ENCODE data around the gene CRB2.

Gene CRB2

GRCh38 chr9:123329329-123329955, 26.6 kb upstream of the CRB2 start:
- no peak for DNase-seq (ENCODE audit: low read depth)

- DNase-seq (ENCODE audit: low read depth), result no peak
Measured at GRCh38 chr9:123331346-123332060, 24.5 kb upstream of the CRB2 start.

- DNase-seq (ENCODE audit: low read depth), result peak; percentile 81
Measured at GRCh38 chr9:123333058-123333669, 22.8 kb upstream of the CRB2 start.

GRCh38 chr9:123334639-123335038, 21.4 kb upstream of the CRB2 start:
- DNase-seq (ENCODE audit: low read depth), result no peak

DNA sequence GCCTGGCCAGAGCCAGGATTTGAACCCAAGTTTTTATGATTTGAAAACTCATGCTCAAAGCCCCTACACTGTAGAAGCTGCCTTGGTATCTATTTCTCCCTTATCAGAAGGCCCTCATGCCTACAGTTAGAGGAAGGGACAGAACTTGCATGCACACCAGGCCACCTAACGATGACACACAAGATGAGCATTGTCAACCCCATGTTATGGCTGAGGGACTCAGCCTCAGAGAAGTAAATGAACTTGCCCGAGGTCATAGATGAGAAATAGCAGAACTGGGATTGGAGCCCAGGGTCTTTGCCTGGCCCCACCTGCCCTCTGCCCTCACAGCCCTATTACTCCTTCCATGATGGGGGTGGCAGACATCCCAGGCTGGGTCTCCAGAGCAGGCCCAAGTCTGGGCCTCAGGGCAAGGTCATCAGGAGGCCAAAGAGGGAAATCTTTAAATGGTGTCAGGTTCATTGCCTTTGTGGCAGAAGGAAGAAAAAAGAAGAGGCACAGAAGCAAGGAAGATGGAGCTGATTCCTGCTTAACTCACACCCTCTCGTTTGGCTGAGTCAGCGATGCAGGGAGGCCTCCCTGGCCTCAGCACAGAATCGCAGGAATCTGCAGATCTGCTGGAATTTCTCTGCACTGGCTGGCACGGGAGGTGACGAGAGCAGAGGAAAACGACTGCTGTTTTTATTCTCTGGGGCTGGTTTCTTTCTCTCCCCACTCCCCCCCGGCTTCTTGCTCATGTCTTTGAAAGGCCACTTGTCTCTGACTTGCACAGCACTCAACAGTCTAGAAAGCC, 20.6 kb upstream of the CRB2 start:
- peak; percentile 77 for DNase-seq (ENCODE audit: low read depth)

- no peak for DNase-seq (ENCODE audit: low read depth)
Measured at GRCh38 chr9:123335986-123336329, 20.0 kb upstream of the CRB2 start.

- no peak for DNase-seq (ENCODE audit: low read depth)
Measured at GRCh38 chr9:123336449-123336848, 19.5 kb upstream of the CRB2 start.

DNA sequence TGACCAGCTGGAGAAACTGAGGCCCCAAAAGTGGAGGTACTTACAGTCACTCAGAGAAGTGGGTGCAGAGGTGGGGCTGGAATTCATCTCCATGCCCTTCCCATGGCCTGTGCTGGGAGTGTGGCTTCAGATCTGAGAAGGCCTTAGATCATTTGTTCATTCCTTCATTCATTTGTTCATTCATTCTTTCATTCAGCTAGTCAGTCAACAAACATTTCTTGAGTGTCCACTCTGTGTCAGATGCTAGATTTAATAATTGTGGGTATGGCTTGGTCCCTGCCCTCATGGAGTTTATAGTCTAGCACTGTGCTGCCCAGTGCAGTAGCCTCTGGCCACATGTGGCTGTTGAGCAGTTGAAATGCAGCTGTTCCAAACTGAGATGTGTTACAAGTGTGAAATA, 19.0 kb upstream of the CRB2 start:
- DNase-seq (ENCODE audit: low read depth), result no peak

DNA sequence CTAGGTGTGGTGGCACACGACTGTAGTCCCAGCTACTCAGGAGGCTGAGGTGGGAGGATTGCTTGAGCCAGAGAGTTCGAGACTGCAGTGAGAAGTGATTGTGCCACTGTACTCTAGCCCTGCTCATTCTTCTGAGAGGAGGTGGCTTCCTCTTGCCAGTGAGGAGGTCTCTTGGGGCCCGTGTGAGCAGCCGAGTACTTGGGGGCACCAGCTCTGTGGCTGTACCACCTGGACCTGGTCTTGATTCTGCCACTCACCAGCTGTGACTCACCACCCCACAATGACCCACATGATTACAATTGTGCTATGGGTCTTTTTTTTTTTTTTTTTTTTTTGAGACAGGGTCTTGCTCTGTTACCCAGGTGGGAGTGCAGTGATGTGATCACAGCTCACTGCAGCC, 18.0 kb upstream of the CRB2 start:
- DNase-seq (ENCODE audit: low read depth), result no peak

- no peak for DNase-seq (ENCODE audit: low read depth)
Measured at GRCh38 chr9:123338710-123339665, 17.0 kb upstream of the CRB2 start.

GRCh38 chr9:123339666-123340510, 16.1 kb upstream of the CRB2 start:
- no peak for DNase-seq (ENCODE audit: low read depth)

DNA sequence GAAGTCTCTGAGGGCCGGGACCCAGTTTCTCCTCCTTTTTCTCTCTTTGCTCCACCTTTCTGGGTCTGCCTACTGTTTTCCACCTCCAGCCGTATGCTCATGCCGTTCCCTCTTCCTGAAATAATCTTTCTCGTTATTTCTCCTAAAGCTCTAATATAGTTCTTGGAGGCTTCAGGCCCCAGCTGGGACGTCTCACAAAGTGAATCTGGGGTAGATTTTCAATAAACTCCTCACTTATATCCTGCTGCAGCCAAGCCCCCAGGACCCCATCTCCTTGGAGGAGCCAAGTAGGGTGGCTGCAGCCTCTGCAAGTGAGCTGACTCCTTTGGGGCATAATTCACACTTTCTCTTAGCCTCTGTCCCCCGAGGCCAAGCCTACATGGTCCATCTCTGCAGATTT, 14.2 kb upstream of the CRB2 start:
- DNase-seq (ENCODE audit: low read depth), result no peak

DNA sequence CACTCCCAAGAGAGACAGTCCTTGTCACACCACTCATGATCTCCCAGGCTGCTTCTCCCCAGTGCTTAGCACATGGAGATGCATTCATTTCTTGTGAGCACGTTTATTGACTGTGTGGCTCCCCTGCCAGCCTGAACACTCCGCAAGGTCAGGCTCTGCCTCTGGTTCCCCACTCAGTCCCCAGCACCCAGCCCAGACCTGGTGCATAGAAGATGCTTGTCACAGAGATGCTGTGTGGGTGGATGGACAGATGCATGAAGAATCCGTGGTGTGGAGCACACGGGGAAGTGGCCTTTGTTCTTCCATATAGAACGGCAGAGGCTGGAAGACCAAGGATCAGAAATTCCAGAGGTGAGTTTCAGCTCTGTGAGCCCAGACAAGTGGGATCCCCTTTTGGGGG, 13.8 kb upstream of the CRB2 start:
- DNase-seq (ENCODE audit: low read depth), result no peak

DNA sequence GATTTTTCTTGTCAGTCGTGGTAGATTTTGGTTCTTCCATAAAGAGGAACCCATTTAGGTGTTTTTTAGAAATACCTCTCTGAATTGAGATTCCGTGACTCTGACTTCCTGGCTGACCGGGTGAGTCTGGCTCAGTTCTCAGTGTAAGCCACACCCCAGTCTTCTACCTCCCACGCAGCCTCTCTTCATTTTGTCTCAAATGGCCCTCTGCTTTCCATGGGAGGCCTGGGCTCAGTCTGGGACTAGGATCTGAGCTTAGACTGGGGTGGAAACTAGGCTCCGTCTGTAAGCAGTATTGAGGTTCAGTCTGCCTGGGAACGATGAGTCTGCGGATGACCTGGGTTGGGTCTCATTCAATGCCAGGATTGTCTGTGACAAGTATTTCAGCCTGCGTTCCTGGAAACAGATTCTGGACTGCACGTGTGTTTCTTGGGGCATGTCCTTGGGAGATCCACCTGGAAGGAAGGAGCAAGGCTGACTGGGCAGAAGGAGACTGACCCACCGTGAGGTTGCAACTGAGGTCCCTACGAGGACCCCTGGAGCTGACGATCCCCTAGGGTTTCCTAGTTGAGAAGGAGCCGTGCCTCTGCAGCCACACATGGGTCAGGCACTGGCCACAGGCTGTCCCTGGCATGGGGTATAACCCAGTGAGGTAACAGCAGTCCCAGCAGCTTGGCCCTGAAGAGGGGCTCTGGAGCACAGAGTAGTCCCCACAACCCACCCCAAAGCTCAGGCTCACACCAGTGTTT, 12.4 kb upstream of the CRB2 start:
- no peak for DNase-seq (ENCODE audit: low read depth)

DNA sequence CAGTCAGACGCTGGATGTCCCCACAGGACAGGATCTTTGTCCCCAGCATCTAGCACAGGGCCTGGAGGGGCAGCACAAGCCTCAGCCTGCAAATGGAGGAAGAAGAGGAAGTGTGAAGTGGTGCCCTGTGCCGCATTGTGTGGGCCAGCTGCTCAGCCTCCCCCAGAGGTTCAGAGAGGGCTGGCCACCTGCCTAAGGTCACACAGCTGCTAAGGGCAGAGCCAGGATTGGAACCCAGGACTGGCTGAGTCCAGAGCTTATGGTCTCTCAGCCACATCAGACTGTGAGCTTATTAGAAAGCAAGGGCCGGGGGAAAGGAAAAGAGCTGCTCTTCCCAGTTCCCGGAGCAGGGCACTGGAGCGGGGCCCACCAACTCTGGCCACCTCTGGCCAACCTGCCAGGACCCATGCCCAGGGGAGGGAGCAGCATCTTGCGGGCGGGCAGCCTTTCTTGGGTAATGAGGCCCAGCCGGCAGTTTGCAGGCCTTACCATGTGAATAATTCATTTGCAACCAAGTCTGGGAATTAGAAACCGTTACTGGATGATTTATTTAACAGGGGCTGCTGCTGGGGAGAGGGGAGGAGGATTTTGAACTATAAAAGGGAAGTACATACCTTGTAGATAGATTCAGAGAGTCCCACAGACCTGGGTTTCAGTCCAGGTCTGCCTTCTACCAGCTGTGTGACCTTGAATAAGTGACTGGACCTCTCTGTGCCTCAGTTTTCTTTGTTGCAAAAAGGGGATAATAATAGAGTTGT, 11.6 kb upstream of the CRB2 start:
- DNase-seq (ENCODE audit: low read depth), result no peak

GRCh38 chr9:123345567-123345955, 10.4 kb upstream of the CRB2 start:
- DNase-seq (ENCODE audit: low read depth), result no peak

GRCh38 chr9:123346026-123346425, 10.0 kb upstream of the CRB2 start:
- no peak for DNase-seq (ENCODE audit: low read depth)

DNA sequence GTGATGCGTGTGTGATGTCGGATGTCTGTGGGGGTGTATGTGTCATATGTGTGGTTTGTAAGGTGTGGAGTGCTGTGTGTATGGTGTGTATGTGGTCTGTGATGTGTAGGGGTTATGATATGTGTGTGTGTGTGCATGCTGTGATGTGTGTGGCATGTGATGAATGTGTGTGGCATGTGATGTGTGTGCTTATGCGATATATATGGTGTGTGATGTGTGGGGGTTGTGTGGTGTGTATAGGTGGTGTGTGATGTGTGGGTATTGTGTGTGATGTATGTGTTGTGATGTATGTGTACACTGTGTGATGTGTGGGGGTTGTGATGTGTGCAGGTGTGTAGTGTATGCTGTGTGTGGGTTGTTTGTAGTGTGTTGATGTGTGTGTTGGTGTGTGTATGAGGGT, 9.2 kb upstream of the CRB2 start:
- DNase-seq (ENCODE audit: low read depth), result no peak

Measured in GM04504 (cell line).